GM23338 (cell line): ENCODE measurements around the gene RHOB.
"Not testable (repeated sequence)": the region's sequence is repeated elsewhere in the genome, so short reads cannot be mapped to it uniquely, and the experiment has no call there.

Experiments used
- EZH2 ChIP-seq: fragments of 200-600 bp; sonication (generic); IDR thresholded peaks from one replicate; pipeline ENCODE4 v1.8.0; 2017; ENCODE audit warnings: antibody characterized with exemption, mild to moderate bottlenecking, low read depth; ENCODE audit not compliant: unreplicated experiment
- EZH2phosphoT487 ChIP-seq: fragments of 200-600 bp; sonication (generic); IDR thresholded peaks from one replicate; pipeline ENCODE4 v1.8.1; 2018; ENCODE audit warnings: antibody characterized with exemption; ENCODE audit not compliant: unreplicated experiment
- TF ChIP-seq, protein P1 (sequence below), 2 experiments: fragments of 200-600 bp in 1 of 2; sonication (generic) in 1 of 2; conservative IDR thresholded peaks; 2 replicates each; pipeline versions ENCODE4 v1.5.1 to v1.6.1; 2016 to 2017; ENCODE audit warnings: antibody characterized with exemption in 2 of 2, low read depth in 2 of 2, mild to moderate bottlenecking in 2 of 2, moderate library complexity in 1 of 2
- TF ChIP-seq, protein P2 (sequence below): IDR thresholded peaks from 2 replicates; pipeline ENCODE4 v1.6.1; 2016; ENCODE audit warnings: antibody characterized with exemption

DNA sequence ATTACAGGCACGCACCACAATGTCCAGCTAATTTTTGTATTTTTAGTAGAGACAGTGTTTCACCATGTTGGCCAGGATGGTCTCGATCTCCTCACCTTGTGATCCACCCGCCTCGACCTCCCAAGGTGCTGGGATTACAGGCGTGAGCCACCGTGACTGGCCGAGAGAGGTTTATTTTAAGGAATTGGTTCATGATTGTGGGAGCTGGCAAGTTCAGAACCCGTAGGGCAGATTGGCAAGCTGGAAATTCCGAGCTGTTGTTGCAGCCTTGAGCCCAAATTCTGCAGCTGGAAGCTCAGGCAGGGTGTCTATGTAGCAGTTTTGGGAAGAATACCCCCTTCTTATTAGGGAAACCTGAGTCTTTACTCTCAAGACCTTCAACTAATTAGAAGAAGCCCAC lies 11.4 kb upstream of the RHOB start:
- TF ChIP-seq, protein P1, sequence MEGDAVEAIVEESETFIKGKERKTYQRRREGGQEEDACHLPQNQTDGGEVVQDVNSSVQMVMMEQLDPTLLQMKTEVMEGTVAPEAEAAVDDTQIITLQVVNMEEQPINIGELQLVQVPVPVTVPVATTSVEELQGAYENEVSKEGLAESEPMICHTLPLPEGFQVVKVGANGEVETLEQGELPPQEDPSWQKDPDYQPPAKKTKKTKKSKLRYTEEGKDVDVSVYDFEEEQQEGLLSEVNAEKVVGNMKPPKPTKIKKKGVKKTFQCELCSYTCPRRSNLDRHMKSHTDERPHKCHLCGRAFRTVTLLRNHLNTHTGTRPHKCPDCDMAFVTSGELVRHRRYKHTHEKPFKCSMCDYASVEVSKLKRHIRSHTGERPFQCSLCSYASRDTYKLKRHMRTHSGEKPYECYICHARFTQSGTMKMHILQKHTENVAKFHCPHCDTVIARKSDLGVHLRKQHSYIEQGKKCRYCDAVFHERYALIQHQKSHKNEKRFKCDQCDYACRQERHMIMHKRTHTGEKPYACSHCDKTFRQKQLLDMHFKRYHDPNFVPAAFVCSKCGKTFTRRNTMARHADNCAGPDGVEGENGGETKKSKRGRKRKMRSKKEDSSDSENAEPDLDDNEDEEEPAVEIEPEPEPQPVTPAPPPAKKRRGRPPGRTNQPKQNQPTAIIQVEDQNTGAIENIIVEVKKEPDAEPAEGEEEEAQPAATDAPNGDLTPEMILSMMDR (conservative IDR thresholded peaks at IDR 0.05; ENCODE audit: low read depth in 2 of 2), result not testable (repeated sequence)
- TF ChIP-seq EZH2phosphoT487, EZH2: not testable (repeated sequence)
- TF ChIP-seq, protein P2, sequence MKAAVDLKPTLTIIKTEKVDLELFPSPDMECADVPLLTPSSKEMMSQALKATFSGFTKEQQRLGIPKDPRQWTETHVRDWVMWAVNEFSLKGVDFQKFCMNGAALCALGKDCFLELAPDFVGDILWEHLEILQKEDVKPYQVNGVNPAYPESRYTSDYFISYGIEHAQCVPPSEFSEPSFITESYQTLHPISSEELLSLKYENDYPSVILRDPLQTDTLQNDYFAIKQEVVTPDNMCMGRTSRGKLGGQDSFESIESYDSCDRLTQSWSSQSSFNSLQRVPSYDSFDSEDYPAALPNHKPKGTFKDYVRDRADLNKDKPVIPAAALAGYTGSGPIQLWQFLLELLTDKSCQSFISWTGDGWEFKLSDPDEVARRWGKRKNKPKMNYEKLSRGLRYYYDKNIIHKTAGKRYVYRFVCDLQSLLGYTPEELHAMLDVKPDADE, result not testable (repeated sequence)
